Measurements from ENCODE around the gene NPY4R.
"Not testable (repeated sequence)": the region's sequence is repeated elsewhere in the genome, so short reads cannot be mapped to it uniquely, and the experiment has no call there.

Gene NPY4R, protein sequence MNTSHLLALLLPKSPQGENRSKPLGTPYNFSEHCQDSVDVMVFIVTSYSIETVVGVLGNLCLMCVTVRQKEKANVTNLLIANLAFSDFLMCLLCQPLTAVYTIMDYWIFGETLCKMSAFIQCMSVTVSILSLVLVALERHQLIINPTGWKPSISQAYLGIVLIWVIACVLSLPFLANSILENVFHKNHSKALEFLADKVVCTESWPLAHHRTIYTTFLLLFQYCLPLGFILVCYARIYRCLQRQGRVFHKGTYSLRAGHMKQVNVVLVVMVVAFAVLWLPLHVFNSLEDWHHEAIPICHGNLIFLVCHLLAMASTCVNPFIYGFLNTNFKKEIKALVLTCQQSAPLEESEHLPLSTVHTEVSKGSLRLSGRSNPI

GRCh38 chr10:46465765-46466164 is at the start of gene NPY4R:
NPY4R (minus strand) TSS chr10:46465958; CDS start chr10:46462635, 3,323 bp downstream.
- CTCF ChIA-PET; DNase-seq (ENCODE audit: low spot score); H3K27ac ChIP-seq; POLR2A ChIA-PET (ENCODE audit: low non-redundant PET): not testable (repeated sequence)

DNA sequence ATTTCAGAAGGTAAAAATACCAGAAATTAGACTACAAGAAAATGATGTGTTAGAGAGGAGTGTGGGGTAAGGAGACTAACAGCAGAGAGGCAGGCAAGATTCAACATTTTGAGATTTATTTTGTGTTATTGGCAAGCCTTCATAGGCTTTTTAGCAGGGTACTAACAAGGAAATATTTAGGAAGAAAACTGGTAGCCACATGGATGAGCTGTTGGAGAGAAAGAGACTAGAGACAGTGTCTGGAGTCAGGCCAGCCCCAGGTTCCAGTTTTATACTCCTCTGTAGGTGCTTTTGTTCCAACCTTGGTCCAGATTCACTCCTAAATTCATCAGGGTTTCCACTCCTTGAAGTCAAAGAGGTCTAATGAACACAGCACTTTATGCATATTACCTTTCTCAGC is 49.6 kb upstream of the NPY4R start:
- POLR2A ChIA-PET (ENCODE audit: low non-redundant PET): no interaction called here
- CTCF ChIA-PET: no interaction called here
- H3K27ac ChIP-seq: no peak overlapping the region
- no peak for TF ChIP-seq CTCF (conservative IDR thresholded peaks at IDR 0.05; ENCODE audit: low read depth)
- DNase-seq (ENCODE audit: low spot score): no peak

DNA sequence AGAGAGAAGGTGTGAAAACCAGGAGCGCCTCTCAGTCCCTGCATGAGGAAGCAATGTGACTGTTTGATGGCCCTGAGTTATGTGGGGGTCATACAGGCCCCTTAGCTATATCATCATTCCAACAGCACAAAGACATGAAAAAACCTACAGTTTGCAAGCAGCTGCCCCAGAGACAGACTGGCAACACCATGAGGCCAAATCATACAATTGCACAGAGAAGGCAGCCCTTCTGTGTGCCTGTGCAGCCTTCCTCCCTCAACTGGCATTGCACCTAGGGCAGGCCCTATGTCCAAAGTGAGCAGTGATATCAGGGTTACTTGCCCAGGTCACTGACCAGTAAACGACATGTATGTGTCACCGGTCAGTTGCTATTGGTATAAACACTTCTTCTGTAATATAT is 49.1 kb upstream of the NPY4R start:
- H3K27ac ChIP-seq: no peak overlapping the region
- ChIA-PET CTCF (no interaction called here), POLR2A (ENCODE audit: low non-redundant PET) (no interaction called here)
- no peak for DNase-seq (ENCODE audit: low spot score)
- no peak for TF ChIP-seq CTCF (conservative IDR thresholded peaks at IDR 0.05; ENCODE audit: low read depth)

DNA sequence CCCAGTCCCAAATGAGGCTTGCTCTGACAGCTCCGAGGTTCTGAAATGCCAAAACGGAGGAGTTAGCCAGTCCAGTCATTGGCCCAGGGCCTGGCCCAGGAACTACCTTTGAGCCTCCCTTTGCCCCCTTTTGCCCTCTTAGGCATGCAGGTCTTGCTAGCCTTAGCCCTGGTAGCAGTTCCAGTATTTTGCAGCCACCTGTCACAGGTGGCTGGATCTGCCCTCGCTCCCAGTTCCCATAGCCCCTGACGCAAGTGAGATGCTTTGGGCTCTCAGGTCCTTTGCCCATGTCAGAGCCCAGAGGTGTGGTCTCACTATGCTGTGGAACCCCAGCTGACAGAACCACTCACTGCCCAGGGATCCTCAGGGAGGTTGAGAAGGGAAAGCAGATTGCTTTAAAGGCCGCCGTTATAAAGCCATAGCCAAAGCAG is 48.7 kb upstream of the NPY4R start:
- DNase-seq (ENCODE audit: low spot score): no peak
- no peak for TF ChIP-seq CTCF (conservative IDR thresholded peaks at IDR 0.05; ENCODE audit: low read depth)
- POLR2A ChIA-PET (ENCODE audit: low non-redundant PET): no interaction called here
- H3K27ac ChIP-seq: no peak overlapping the region
- CTCF ChIA-PET: no interaction called here

- POLR2A ChIA-PET (ENCODE audit: low non-redundant PET); DNase-seq (ENCODE audit: low spot score); H3K27ac ChIP-seq; CTCF ChIA-PET: not testable (repeated sequence)
Observed at GRCh38 chr10:46513333-46513732, 47.6 kb upstream of the NPY4R start.

DNA sequence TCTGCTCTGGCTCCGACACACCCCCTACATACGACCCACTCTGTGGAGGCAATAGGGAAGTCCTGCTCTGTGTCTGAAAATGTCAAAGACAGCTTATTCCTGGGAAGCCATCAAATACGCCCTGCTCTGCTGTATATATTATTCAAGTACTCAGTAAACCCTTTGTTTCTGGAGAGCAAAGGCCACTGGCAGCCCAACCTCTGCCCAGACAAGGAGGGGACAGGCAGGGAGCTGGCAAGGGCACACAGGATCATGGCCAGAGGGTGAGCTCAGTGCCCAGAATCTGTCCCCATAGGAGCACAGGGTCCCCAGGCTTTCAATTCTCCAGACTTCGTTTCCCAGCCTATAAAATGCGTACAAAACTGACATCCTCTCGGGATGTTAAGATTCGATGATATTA is 47.0 kb upstream of the NPY4R start:
- DNase-seq (ENCODE audit: low spot score); POLR2A ChIA-PET (ENCODE audit: low non-redundant PET); CTCF ChIA-PET; H3K27ac ChIP-seq: not testable (repeated sequence)

DNA sequence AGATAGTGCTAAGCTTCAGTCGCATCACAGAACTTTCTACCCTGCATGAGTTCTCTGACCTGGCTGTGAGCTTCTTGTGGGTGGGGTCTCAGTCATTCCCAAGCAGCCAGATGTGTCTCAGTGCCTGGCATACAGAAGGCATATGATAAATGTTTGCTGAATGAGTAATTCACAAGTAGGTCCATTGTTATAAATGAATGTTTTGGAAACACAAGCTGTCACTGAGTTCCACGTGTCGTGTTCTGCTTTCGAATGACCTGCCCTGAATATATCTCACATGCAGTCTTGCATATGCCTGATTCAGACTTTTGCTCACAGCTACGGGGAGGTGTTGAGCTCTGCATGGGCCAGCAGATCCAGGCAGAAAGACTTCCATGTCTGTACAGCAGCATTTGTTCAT is 46.2 kb upstream of the NPY4R start:
- POLR2A ChIA-PET (ENCODE audit: low non-redundant PET); H3K27ac ChIP-seq; DNase-seq (ENCODE audit: low spot score); CTCF ChIA-PET: not testable (repeated sequence)

GRCh38 chr10:46499990-46500389 is 34.2 kb upstream of the NPY4R start:
- H3K27ac ChIP-seq; CTCF ChIA-PET; POLR2A ChIA-PET (ENCODE audit: low non-redundant PET); DNase-seq (ENCODE audit: low spot score): not testable (repeated sequence)

DNA sequence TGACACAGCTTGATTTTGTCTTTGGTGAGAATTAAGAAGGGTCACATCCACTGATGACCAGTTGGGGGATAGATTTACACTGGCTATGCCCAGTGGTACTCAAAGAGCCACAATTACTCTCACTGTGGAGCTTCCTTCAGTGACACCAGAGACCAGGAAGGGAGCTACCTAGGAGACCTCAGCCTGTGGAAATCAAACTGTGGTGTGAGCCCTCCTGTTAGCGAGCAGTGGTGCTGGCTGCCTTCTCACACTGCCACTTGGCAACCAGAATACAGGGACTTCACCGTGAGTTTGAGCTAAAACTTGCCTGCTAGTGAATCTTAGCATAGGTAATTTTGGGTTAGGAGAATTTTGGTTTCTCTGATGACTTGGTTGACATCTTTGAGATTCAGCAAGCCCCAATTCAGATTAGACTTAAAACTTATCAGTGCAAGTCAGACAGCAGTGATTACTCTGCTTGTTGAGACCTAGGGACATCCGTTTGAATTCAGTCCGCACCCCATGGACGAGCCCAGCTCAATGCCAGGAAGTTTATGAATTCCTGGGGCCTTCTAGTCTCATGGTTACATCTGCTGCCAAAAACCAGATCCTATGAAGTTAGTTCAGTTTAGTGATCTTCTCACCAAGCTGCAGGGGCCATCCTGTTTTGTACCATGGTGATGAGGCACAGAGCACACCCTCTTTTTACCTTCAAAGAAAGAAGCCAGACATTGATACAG is 33.4 kb upstream of the NPY4R start:
- CTCF ChIA-PET; DNase-seq (ENCODE audit: low spot score); POLR2A ChIA-PET (ENCODE audit: low non-redundant PET); H3K27ac ChIP-seq: not testable (repeated sequence)

GRCh38 chr10:46497878-46498277 is 32.1 kb upstream of the NPY4R start:
- DNase-seq (ENCODE audit: low spot score); CTCF ChIA-PET; POLR2A ChIA-PET (ENCODE audit: low non-redundant PET); H3K27ac ChIP-seq: not testable (repeated sequence)

GRCh38 chr10:46497401-46497800 is 31.6 kb upstream of the NPY4R start:
- H3K27ac ChIP-seq; DNase-seq (ENCODE audit: low spot score); CTCF ChIA-PET; POLR2A ChIA-PET (ENCODE audit: low non-redundant PET): not testable (repeated sequence)

DNA sequence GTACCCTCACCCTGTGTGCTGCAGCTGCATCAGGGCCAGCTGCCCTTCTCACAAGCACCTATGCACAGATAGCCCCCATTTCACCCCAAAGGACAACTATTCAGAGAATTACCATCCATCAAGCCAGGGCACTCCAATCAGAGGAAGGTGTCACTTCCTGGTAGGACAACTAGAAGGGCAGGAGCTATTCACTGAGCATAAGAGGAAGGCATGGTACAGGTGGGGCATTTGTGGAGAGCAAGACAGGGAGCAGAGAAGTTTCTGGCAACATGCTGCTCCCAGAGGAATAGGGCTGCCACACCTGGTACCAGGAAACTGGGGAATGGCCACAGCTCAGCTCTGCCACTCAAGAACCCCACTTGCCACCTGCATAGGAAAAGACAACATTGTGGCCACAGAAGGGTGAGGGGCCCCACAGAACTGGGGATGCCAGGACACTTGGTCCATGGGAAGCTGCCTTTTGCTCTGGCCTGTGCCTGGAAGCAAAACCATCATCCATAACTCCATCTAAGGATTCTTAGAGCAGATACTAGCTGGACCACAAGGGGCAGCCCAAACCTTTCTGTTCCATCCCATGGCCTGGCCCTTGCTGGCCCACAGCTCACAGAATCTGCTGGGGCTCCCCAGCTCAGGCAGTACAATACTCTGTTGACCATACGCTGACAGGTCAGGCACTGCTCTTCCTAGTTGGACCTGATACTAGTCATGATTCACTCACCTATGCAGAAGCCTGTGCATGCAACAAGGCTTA is 25.8 kb upstream of the NPY4R start:
- DNase-seq (ENCODE audit: low spot score); POLR2A ChIA-PET (ENCODE audit: low non-redundant PET); H3K27ac ChIP-seq; CTCF ChIA-PET: not testable (repeated sequence)

DNA sequence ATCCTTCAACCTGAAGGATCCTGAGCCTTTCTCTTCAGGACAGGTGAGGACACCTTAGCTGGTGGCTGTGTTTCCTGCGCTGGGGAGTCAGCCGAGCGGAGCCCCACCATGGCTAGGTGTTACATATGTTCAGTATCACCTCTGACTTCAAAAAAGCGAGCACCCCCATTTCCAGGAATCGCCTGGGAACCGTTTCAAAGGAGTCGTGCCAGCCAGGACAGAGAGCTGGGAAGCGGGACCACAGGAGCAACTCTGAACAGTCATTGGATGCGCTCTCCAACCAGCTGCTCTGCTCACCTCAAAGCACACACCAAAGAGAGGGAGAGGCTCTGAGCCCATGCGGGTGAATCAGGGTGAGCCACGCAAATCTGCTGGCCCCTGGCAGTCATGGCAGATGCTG is 24.5 kb upstream of the NPY4R start:
- DNase-seq (ENCODE audit: low spot score); POLR2A ChIA-PET (ENCODE audit: low non-redundant PET); CTCF ChIA-PET; H3K27ac ChIP-seq: not testable (repeated sequence)

- POLR2A ChIA-PET (ENCODE audit: low non-redundant PET); DNase-seq (ENCODE audit: low spot score); H3K27ac ChIP-seq; CTCF ChIA-PET: not testable (repeated sequence)
Observed at GRCh38 chr10:46486459-46486858, 20.7 kb upstream of the NPY4R start.
